Astrocyte (in vitro differentiated cells and primary cell): ENCODE results near the gene KIZ.

Experiments
- CTCF ChIP-seq: IDR thresholded peaks from 2 replicates; pipeline ENCODE4 v1.5.1; 2011; ENCODE audit warnings: low read depth, mild to moderate bottlenecking, inconsistent platforms, low read length, moderate library complexity; ENCODE audit not compliant: insufficient read depth
- EZH2 ChIP-seq: IDR thresholded peaks from 2 replicates; pipeline ENCODE4 v1.6.1; 2012; ENCODE audit warnings: mild to moderate bottlenecking, low read length, inconsistent platforms; ENCODE audit not compliant: insufficient read depth

GRCh38 chr20:21219686-21220085, 93.8 kb downstream of the KIZ start:
- TF ChIP-seq EZH2: no peak
- TF ChIP-seq CTCF: no peak
